ENCODE measurements around the gene UBAP1L. TPM values are rescaled to one million over a fixed set of nuclear protein-coding genes. Genes with fewer than 3 reads are reported as not detected.

The UBAP1L gene
- total RNA-seq, result 10 to 100 TPM in 1 of 2 donors, 1 to 10 TPM in 1; 3.7 to 11.0 TPM

- Histone ChIP-seq H3K4me1 (ENCODE audit: control insufficient read depth in 1 of 2, low read depth in 2 of 2) (no peaks in the 10 kb centered on the region), H3K27me3 (replicated peaks; ENCODE audit: insufficient read depth) (no peaks in the 10 kb centered on the region), H3K9me3 (no peaks in the 10 kb centered on the region), H3K4me3 (no peak within 1 kb of the TSS), H3K36me3 (peaks cover 50% of the 10 kb centered on the region), H3K27ac (no peak within 1 kb of the TSS)
- ATAC-seq (ENCODE audit: insufficient number of reproducible peaks, low FRiP score, low read depth) (no peak), DNase-seq (ENCODE audit: low spot score) (no peak)
- no peak for TF ChIP-seq CTCF (IDR thresholded peaks at IDR 0.05)
Observed at GRCh38 chr15:65115086-65115485, at the start of gene UBAP1L. Gene UBAP1L, minus strand, starts transcription at chr15:65115200. Its CDS starts 8,985 bp downstream, at chr15:65106215.

- H3K9me3 ChIP-seq, result no peaks in the 10 kb centered on the region
- H3K4me1 ChIP-seq (ENCODE audit: control insufficient read depth in 1 of 2, low read depth in 2 of 2), result no peaks in the 10 kb centered on the region
- ATAC-seq (ENCODE audit: insufficient number of reproducible peaks, low FRiP score, low read depth) (no peak), DNase-seq (ENCODE audit: low spot score) (no peak)
- no peak for TF ChIP-seq CTCF (IDR thresholded peaks at IDR 0.05)
- no peak overlapping the region for H3K27ac ChIP-seq
- H3K27me3 ChIP-seq (replicated peaks; ENCODE audit: insufficient read depth), result no peaks in the 10 kb centered on the region
- H3K4me3 ChIP-seq, result no peak overlapping the region
- H3K36me3 ChIP-seq, result peaks cover 15% of the 10 kb centered on the region
Observed at GRCh38 chr15:65164139-65164538, 49.1 kb upstream of the UBAP1L start.

- DNase-seq (ENCODE audit: low spot score), result no peak
- no peaks in the 10 kb centered on the region for H3K9me3 ChIP-seq
- no peak overlapping the region for H3K4me3 ChIP-seq
- peaks cover 18% of the 10 kb centered on the region for H3K36me3 ChIP-seq
- TF ChIP-seq CTCF (IDR thresholded peaks at IDR 0.05), result no peak
- H3K4me1 ChIP-seq (ENCODE audit: control insufficient read depth in 1 of 2, low read depth in 2 of 2), result no peaks in the 10 kb centered on the region
- H3K27me3 ChIP-seq (replicated peaks; ENCODE audit: insufficient read depth), result no peaks in the 10 kb centered on the region
- no peak for ATAC-seq (ENCODE audit: insufficient number of reproducible peaks, low FRiP score, low read depth)
- no peak overlapping the region for H3K27ac ChIP-seq
Observed at GRCh38 chr15:65163041-65163440, 48.0 kb upstream of the UBAP1L start.

GRCh38 chr15:65156692-65157091 lies 41.7 kb upstream of the UBAP1L start:
- TF ChIP-seq CTCF (IDR thresholded peaks at IDR 0.05), result no peak
- no peak overlapping the region for H3K4me3 ChIP-seq
- peaks cover 49% of the 10 kb centered on the region for H3K36me3 ChIP-seq
- ATAC-seq (ENCODE audit: insufficient number of reproducible peaks, low FRiP score, low read depth), result no peak
- no peaks in the 10 kb centered on the region for H3K9me3 ChIP-seq
- no peaks in the 10 kb centered on the region for H3K27me3 ChIP-seq (replicated peaks; ENCODE audit: insufficient read depth)
- H3K4me1 ChIP-seq (ENCODE audit: control insufficient read depth in 1 of 2, low read depth in 2 of 2), result no peaks in the 10 kb centered on the region
- H3K27ac ChIP-seq, result no peak overlapping the region
- no peak for DNase-seq (ENCODE audit: low spot score)

- no peak for ATAC-seq (ENCODE audit: insufficient number of reproducible peaks, low FRiP score, low read depth)
- TF ChIP-seq CTCF (IDR thresholded peaks at IDR 0.05), result no peak
- no peak for DNase-seq (ENCODE audit: low spot score)
- no peaks in the 10 kb centered on the region for H3K4me1 ChIP-seq (ENCODE audit: control insufficient read depth in 1 of 2, low read depth in 2 of 2)
- H3K27me3 ChIP-seq (replicated peaks; ENCODE audit: insufficient read depth), result no peaks in the 10 kb centered on the region
- H3K9me3 ChIP-seq, result no peaks in the 10 kb centered on the region
- no peak overlapping the region for H3K4me3 ChIP-seq
- no peak overlapping the region for H3K27ac ChIP-seq
- peaks cover 52% of the 10 kb centered on the region for H3K36me3 ChIP-seq
Observed at GRCh38 chr15:65154720-65155119, 39.7 kb upstream of the UBAP1L start.
